ENCODE measurements around the gene DNLZ. TPM values are rescaled to one million over a fixed set of nuclear protein-coding genes. Genes with fewer than 3 reads are reported as not detected.

Gene DNLZ
- total and polyA plus RNA-seq, 10 of the 15 experiments (the other 5 are each of a cell fraction or from before 2014, with no cell fraction given): 0.66 to 29.7 (median 14.7) TPM; not detected in 1

- H3K79me2 ChIP-seq (ENCODE audit: control insufficient read depth, insufficient read depth, low read length): no peaks in the 10 kb centered on the region
- intact Hi-C loops (cut with micrococcal nuclease; ENCODE audit: unreplicated experiment): no loop called here
- in situ Hi-C loops (cut with MboI): no loop called here
- no peaks in the 10 kb centered on the region; a peak in 1 of 4 replicates for H3K27me3 ChIP-seq (replicated peaks in 1 of 2; ENCODE audit: control insufficient read depth in 2 of 2, insufficient read depth in 2 of 2, low read length in 1 of 2)
- FAIRE-seq: no peak
- H3K4me3 ChIP-seq: no peak overlapping the region
- POLR2A ChIA-PET: no interaction called here
- ATAC-seq: no peak
- H3K9ac ChIP-seq (ENCODE audit: control insufficient read depth, insufficient read depth, low read length): no peak overlapping the region
- H4K20me1 ChIP-seq (ENCODE audit: control insufficient read depth, insufficient read depth): no peaks in the 10 kb centered on the region
- H2AFZ ChIP-seq (ENCODE audit: control insufficient read depth, low read depth, low read length): no peak overlapping the region
- WGBS (ENCODE audit: insufficient coverage, insufficient replicate concordance, low lambda C conversion rate, missing lambda C conversion rate): 50% methylated on average over 20 of the region's 20 CpGs
- SMC1A ChIA-PET (ENCODE audit: uncharacterized antibody, unreplicated experiment): no interaction called here
- H3K27ac ChIP-seq (ENCODE audit: control insufficient read depth, insufficient read depth): no peak overlapping the region
- TF ChIP-seq ZNF274 (IDR thresholded peaks at IDR 0.05; ENCODE audit: insufficient read depth, insufficient read length): no peak
- TF ChIP-seq FOS (IDR thresholded peaks at IDR 0.05; ENCODE audit: borderline replicate concordance, extremely low read depth, insufficient read length): no peak
- no peak for TF ChIP-seq GABPA (IDR thresholded peaks at IDR 0.05; ENCODE audit: low read depth)
- no peak for TF ChIP-seq IKZF2 (IDR thresholded peaks at IDR 0.05)
- no peak for TF ChIP-seq FOXM1 (IDR thresholded peaks at IDR 0.05; ENCODE audit: low read depth, low read length)
- TF ChIP-seq KAT2A (conservative IDR thresholded peaks at IDR 0.05; ENCODE audit: control insufficient read depth, low read depth, low read length): no peak
- TF ChIP-seq RELA (IDR thresholded peaks at IDR 0.05; ENCODE audit: borderline replicate concordance, partially characterized antibody): no peak
- no peak for TF ChIP-seq FOXK2 (IDR thresholded peaks at IDR 0.05)
- TF ChIP-seq GATAD2B (conservative IDR thresholded peaks at IDR 0.05; ENCODE audit: low read depth): no peak
- TF ChIP-seq ZBTB4 (CRISPR knock-in tag; IDR thresholded peaks at IDR 0.05): no peak
- no peak for TF ChIP-seq HDAC2 (IDR thresholded peaks at IDR 0.05)
- no peak for TF ChIP-seq RB1 (IDR thresholded peaks at IDR 0.05; ENCODE audit: borderline replicate concordance)
- no peak for TF ChIP-seq BMI1 (IDR thresholded peaks at IDR 0.05; ENCODE audit: borderline replicate concordance)
- TF ChIP-seq SUPT20H (IDR thresholded peaks at IDR 0.05; ENCODE audit: borderline replicate concordance, control insufficient read depth, low read depth, low read length): no peak
- no TSS peak for BruUV-seq (replicated peaks)
- H3K4me2 ChIP-seq (ENCODE audit: control insufficient read depth, insufficient read depth): no peak overlapping the region
- CTCF ChIA-PET: no interaction called here
- no peaks in the 10 kb centered on the region for H3K4me1 ChIP-seq (ENCODE audit: control insufficient read depth, insufficient read depth, low read length)
- RAD21 ChIA-PET (ENCODE audit: unreplicated experiment): no interaction called here
- H3K9me3 ChIP-seq (replicated peaks; ENCODE audit: control insufficient read depth, insufficient read depth, low read length): no peaks in the 10 kb centered on the region
- no peak for DNase-seq (ENCODE audit: low read depth, low spot score)
- H3K36me3 ChIP-seq (ENCODE audit: control insufficient read depth in 2 of 2, insufficient read depth in 2 of 2, low read length in 1 of 2): no peaks in the 10 kb centered on the region
Measured at GRCh38 chr9:136346927-136347465, 16.5 kb downstream of the DNLZ start.

Data from GM12878 (cell line).